ENCODE measurements around the gene SULT1E1.
"Not testable (repeated sequence)": the region's sequence is repeated elsewhere in the genome, so short reads cannot be mapped to it uniquely, and the experiment has no call there.

SULT1E1 gene

DNA sequence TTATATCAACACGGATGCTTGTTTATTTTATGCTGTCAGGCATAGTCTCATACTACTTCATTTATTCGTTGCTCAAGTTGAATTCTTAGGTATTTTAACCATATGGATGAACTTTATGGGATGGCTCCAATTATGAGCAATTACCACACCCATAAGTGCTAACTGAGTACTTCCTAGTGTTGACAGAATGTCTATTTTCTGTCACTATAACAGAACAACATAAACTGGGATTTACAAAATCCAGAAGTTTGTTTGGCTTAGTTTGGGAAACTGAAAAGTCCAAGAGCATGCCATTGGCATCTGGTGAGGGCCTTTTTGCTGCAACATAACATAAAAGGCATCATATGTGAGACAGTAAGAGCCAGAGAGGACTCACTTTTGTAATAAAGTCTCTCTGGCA, 21.0 kb downstream of the SULT1E1 start:
- DNase-seq: no peak

DNA sequence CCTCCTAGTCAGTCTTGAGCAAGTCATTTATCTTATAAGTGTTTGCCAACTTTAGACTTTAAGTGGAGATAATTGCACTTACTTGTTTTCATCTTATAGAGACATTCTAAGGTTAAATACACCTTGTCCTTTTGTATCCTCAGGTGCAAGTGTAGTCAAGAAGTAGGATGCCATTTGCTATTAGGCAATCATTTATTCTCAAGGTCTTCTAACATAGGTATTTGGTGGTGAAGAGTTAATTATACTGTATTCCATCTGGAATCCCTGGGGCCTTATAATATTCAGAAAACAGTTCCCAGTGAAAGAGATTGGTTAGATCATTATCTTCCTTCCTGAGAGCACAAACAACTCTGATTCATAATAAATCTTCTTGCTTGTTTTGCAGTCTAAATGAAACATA, 23.7 kb downstream of the SULT1E1 start:
- DNase-seq: no peak

GRCh38 chr4:69835766-69836165, 24.2 kb downstream of the SULT1E1 start:
- no peak for DNase-seq

- DNase-seq: no peak
Measured at GRCh38 chr4:69833251-69833650, 26.7 kb downstream of the SULT1E1 start.

GRCh38 chr4:69832326-69833030, 27.5 kb downstream of the SULT1E1 start:
- no peak for DNase-seq

GRCh38 chr4:69831646-69832325, 28.2 kb downstream of the SULT1E1 start:
- no peak for DNase-seq

GRCh38 chr4:69831270-69831627, 28.7 kb downstream of the SULT1E1 start:
- DNase-seq: no peak

DNA sequence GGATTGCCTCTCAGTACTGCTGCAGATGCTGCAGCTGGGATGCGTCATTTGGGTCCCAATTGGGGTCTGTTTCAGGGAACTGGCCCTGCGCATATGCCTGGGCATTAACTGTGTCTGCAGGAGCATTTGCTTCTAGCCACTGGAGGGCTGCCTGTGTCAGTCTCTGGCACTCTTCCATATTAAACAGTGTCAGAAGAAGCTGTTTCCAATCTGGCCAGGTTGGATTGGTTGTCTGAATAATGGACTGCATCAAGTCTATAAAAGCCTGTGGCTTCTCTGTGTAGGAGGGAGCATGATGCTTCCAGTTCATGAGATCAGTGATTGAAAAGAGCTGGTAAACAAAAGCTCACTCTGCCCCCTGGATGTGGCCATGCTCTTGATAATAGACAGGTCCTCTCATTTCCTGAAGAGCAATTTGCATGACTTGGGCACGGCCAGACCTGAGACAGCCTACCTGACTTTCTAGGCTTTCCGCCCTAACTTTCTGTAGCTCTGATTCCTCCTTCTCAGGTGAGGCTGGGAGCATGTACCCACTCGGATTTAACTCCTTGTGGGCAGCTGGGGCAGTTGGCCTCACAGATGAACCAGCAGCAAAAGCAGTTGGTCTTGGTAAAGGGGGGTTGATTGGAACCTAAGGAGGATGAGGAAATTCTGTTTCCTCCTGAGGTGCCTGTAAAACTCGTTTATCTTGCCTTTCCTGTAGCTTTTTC, 29.2 kb downstream of the SULT1E1 start:
- DNase-seq: peak; percentile 47

- no peak for DNase-seq
Measured at GRCh38 chr4:69830192-69830559, 29.8 kb downstream of the SULT1E1 start.

- no peak for DNase-seq
Measured at GRCh38 chr4:69829678-69830077, 30.3 kb downstream of the SULT1E1 start.

GRCh38 chr4:69828828-69829227, 31.1 kb downstream of the SULT1E1 start:
- DNase-seq: no peak

GRCh38 chr4:69825056-69825455, 34.9 kb downstream of the SULT1E1 start:
- not testable (repeated sequence) for DNase-seq

DNA sequence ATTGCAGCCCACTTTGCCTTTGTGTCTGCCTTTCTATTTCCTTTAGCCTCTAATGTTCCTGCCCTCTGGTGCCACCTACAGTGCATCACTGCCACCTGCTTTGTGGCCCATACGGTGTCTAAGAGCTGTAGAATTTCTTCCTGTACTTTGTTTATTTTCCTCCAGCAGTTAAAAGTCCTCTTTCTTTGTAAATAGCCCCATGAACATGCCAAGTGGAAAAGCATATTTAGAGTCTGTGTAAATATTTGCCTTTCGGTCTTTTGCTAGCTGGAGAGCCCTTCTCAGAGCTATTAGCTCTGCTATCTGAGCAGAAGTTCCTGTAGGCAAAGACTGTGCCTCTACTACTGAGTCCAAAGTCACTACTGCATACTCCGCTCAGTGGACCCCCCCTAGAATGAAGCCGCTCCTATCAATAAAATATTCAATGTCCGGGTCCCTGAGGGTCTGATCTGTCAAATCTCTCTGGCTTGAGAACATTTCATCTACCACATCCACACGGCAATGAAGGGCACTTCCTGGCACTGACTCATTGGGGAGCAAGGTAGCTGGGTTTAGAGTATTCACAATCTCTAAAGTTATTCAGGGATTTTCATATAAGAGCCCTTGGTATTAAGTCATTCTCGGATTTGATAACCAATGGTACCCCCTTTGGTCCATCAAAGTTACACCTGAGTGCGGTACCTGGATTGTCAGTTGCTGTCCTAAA, 36.3 kb downstream of the SULT1E1 start:
- DNase-seq: no peak

DNA sequence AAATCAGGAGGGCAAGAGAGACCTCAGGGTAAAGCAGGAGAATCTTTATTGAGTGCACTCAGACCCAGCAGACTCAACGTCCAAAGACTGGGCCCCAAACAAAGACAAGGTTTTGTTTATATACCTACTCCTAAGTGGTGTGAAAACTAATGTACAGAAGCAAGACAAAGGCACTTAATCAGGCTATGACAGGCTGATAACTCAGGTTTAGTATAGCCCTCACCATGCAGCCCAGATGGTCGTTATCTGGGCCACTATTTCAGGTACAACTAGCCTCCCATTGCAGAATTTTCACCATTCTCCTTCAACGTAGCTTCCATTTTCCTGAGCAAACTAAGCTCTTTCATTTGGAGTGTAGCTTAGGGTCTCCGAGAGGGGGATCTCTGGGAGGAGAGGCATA, 36.9 kb downstream of the SULT1E1 start:
- DNase-seq: no peak

DNA sequence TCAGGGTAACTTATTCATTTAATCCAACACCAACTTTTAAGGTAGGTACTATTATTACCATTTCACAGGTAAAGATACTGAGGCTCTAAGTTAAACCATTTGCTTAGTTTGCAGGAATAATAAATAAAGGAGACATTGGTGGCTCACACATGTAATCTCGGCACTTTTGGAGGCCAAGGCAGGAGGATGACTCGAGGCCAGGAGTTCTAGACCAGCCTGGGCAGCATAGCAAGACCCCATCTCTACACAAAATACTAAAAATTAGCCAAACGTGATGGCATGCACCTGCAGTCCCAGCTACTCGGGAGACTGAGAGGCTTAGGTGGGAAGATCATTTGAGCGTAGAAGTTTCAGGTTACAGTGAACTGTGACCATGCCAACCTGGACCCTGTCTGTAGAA, 37.7 kb downstream of the SULT1E1 start:
- no peak for DNase-seq

DNA sequence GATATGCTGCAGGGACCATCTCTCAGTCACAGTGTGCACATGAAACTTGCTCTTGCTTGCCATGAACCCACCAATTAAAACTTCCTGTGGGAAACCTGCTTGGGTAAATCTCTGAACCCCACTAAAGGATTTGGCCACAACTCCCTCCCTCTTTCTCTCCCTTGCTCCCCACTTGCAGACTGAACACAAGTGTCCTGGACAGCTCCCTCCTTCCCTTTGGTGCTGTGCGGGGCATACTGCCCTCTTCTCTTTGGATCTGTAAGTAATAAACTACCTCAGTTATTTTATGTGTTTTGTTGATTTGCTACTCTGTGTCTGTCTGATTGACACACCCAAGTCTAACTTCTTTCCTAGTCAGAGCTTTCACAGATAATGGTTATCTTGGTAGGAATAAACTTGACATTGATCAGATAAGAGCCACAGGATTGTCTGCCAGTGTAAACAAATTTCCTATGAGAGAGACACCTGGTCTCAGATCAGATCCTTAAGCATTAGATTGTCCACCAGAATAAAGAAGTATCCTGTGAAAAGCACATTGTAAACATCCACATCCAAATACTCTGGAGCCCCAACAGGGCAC, 41.8 kb downstream of the SULT1E1 start:
- no peak for DNase-seq

DNA sequence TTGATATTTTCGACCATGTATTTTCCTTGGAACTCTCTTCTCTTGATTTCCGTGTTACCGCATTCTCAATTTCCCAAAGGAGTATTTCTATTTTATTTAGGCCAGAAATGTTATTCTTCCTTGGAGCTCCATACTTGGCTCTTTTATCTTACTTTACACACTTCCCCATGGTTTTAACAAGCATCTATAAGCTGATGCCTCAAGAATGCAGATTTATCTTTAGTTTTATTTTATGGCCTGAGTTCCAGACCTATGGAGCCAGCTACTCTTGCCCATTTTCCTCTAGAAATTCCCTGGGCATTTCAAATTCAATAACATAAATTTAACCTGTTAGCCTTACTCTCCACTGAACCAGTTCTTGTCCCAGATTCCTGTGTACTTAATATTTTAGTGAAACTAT, 43.7 kb downstream of the SULT1E1 start:
- no peak for DNase-seq

GRCh38 chr4:69813628-69814027, 46.3 kb downstream of the SULT1E1 start:
- no peak for DNase-seq

GRCh38 chr4:69811166-69811565, 48.8 kb downstream of the SULT1E1 start:
- no peak for DNase-seq

GRCh38 chr4:69800599-69800998, 59.3 kb downstream of the SULT1E1 start:
- no peak for DNase-seq

DNA sequence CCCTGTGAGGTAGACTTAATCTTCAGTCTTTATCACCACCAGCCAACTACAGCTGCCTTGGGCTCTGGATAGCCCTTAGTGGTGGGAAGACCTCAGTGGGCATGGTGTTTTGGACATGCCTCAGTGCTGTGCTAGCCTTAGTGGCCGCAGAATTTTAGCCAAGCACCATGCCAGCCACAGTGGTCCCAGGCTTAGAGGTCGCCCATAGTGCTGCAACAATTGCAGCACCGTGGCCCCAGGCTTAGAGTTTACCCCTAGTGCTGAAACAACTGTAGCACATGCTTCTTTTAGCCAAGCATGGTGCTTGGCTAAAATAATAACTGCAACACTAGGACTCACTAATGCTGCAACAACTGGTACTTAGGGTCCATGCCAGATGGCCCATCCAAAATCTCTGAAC, 60.6 kb downstream of the SULT1E1 start:
- no peak for DNase-seq

DNA sequence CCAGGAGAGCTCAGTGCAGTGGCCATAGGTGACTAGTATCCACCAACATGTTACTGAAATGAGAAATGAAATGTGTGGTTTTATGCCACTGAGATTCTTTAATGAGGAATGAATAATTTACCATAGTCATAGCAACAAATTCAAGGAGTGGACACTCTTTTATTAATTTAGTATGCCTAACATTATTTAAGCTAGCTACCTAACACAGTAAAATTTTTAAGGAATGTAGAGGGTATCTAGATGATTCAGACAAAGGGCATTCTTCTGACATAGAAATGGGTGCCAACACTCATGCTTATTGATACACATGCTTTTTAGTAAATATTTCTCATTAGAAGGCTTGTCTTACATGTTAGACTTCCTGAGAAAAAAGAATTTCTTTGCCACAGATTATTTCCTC, 66.2 kb downstream of the SULT1E1 start:
- DNase-seq: no peak
